ENCODE measurements around the gene TCF7L2.
A peak's percentile ranks its signal among the peaks of the same experiment; 100 is the strongest.

Gene TCF7L2

DNA sequence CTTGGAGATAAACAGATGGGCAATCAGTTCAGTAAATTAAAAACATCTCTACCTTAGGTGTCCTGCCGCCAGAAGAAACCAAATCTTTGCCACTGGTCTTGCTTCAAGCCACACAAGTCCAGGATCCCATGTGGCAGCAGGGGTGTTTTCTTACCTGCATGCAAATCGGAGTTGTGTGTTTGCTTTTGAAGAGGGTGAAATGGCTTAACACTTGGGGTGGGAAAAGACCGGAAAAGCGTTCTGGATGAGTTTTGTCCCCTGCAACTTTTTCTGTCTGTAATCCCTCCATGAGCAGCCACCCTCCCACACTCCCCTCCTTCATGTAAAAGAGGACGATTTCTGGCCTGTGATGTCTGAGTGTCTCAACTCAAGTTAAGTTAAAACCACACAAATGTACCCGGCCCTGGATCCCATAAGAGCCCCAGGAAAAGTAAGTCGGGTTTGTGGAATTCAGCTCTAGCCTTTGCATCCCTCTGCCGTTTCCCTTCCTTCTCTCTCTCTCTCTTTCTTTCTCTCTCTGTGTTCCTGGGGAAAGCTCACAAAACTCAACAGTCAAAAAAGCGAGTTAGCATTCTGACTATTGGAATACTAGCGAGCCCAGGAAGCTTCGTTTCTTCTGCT lies 178.5 kb downstream of the TCF7L2 start:
- no peaks in the 10 kb centered on the region for H3K36me3 ChIP-seq (ENCODE audit: control insufficient read depth in 4 of 4, insufficient read depth in 4 of 4, low read length in 3 of 4)
- H3K4me1 ChIP-seq (ENCODE audit: control extremely low read depth in 1 of 4, control insufficient read depth in 4 of 4, insufficient read depth in 4 of 4, low read length in 3 of 4): peaks cover 0 to 7% (median 5%) of the 10 kb centered on the region in 4 experiments
- H3K9me3 ChIP-seq (ENCODE audit: control extremely low read depth in 1 of 5, control insufficient read depth in 4 of 5, insufficient read depth in 2 of 5, low read depth in 1 of 5, low read length in 4 of 5): no peaks in the 10 kb centered on the region
- CTCF ChIA-PET: interaction anchor here (0.6 to 2.9 kb wide), 5 partner anchors 67 to 439 kb away, joined by 3 to 13 read pairs (median 4); no protein-coding TSS in a partner anchor
- H3K27ac ChIP-seq (ENCODE audit: insufficient read depth in 1 of 2, low read depth in 1 of 2, low read length in 2 of 2, poor library complexity in 1 of 2, severe bottlenecking in 2 of 2): no peak overlapping the region
- H3K4me3 ChIP-seq (ENCODE audit: control insufficient read depth in 1 of 7, extremely low read depth in 1 of 7, insufficient read depth in 4 of 7, low read depth in 2 of 7, low read length in 6 of 7): no peak overlapping the region
- 89% methylated on average over 7 of the region's 11 CpGs for WGBS (ENCODE audit: insufficient coverage)
- no peak for DNase-seq
- POLR2A ChIA-PET: no interaction called here
- no peaks in the 10 kb centered on the region for H3K27me3 ChIP-seq (replicated peaks in 2 of 5; ENCODE audit: control insufficient read depth in 4 of 5, insufficient read depth in 5 of 5, low read length in 4 of 5)

- no peak for DNase-seq
- 100% methylated on average over 4 of the region's 7 CpGs for whole genome bisulfite sequencing (ENCODE audit: insufficient coverage)
- no peak overlapping the region for H3K27ac ChIP-seq (ENCODE audit: insufficient read depth in 1 of 2, low read depth in 1 of 2, low read length in 2 of 2, poor library complexity in 1 of 2, severe bottlenecking in 2 of 2)
- H3K4me1 ChIP-seq (ENCODE audit: control extremely low read depth in 1 of 4, control insufficient read depth in 4 of 4, insufficient read depth in 4 of 4, low read length in 3 of 4): peaks cover 0 to 8% (median 5%) of the 10 kb centered on the region in 4 experiments
- ChIA-PET POLR2A (no interaction called here), CTCF (interaction anchor here (1.2 to 2.9 kb wide), 3 partner anchors 256 to 440 kb away, joined by 3 to 13 read pairs (median 4); no protein-coding TSS in a partner anchor)
- H3K4me3 ChIP-seq (ENCODE audit: control insufficient read depth in 1 of 7, extremely low read depth in 1 of 7, insufficient read depth in 4 of 7, low read depth in 2 of 7, low read length in 6 of 7): no peak overlapping the region
- no peaks in the 10 kb centered on the region for H3K36me3 ChIP-seq (ENCODE audit: control insufficient read depth in 4 of 4, insufficient read depth in 4 of 4, low read length in 3 of 4)
- no peaks in the 10 kb centered on the region for H3K27me3 ChIP-seq (replicated peaks in 2 of 5; ENCODE audit: control insufficient read depth in 4 of 5, insufficient read depth in 5 of 5, low read length in 4 of 5)
- no peaks in the 10 kb centered on the region for H3K9me3 ChIP-seq (ENCODE audit: control extremely low read depth in 1 of 5, control insufficient read depth in 4 of 5, insufficient read depth in 2 of 5, low read depth in 1 of 5, low read length in 4 of 5)
These were observed 179.1 kb downstream of the TCF7L2 start for GRCh38 chr10:113129117-113129516.

- Histone ChIP-seq H3K36me3 (ENCODE audit: control insufficient read depth in 4 of 4, insufficient read depth in 4 of 4, low read length in 3 of 4) (no peaks in the 10 kb centered on the region), H3K4me1 (ENCODE audit: control extremely low read depth in 1 of 4, control insufficient read depth in 4 of 4, insufficient read depth in 4 of 4, low read length in 3 of 4) (peaks cover 0 to 8% (median 5%) of the 10 kb centered on the region in 4 experiments), H3K9me3 (ENCODE audit: control extremely low read depth in 1 of 5, control insufficient read depth in 4 of 5, insufficient read depth in 2 of 5, low read depth in 1 of 5, low read length in 4 of 5) (no peaks in the 10 kb centered on the region), H3K27me3 (replicated peaks in 2 of 5; ENCODE audit: control insufficient read depth in 4 of 5, insufficient read depth in 5 of 5, low read length in 4 of 5) (no peaks in the 10 kb centered on the region), H3K27ac (ENCODE audit: insufficient read depth in 1 of 2, low read depth in 1 of 2, low read length in 2 of 2, poor library complexity in 1 of 2, severe bottlenecking in 2 of 2) (no peak overlapping the region), H3K4me3 (ENCODE audit: control insufficient read depth in 1 of 7, extremely low read depth in 1 of 7, insufficient read depth in 4 of 7, low read depth in 2 of 7, low read length in 6 of 7) (no peak overlapping the region)
- POLR2A ChIA-PET: no interaction called here
- WGBS (ENCODE audit: insufficient coverage): no CpG with 5 or more reads among the region's 5 CpGs
- CTCF ChIA-PET: interaction anchor here (2.9 kb wide), 1 partner anchor 255 kb away, joined by 13 read pairs; no protein-coding TSS in a partner anchor
- DNase-seq: no peak
These were observed 180.1 kb downstream of the TCF7L2 start for GRCh38 chr10:113130014-113130641.

DNA sequence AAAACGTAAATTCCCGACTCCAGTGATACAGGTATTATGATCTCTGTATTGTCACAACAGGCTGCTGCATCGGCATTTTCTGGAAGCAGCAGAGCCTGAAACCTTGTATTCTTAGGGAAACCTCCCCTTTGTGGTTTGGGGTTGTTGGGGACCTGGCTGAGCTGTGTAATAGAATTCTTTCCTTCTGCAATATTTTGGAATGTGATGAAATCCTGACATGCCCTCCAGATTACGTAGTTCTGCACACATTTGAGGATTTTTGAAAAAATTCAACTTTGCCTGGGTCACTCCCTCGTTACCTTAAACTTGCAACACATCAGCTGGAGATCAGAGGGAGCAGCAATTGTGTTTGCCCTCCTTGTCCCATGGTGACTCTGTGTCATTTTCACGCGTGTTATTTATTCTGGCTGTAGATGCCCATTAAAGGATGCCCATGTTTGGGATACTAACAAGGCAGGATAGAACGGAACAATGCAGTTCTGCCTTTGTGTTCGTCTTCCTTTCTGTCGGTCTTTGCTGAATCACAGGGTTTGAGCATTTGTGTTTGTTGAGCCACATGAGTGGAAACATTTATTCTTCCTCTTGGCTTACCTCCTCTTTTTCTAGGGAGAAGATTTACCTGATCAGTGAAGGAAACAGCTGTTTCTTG lies 181.7 kb downstream of the TCF7L2 start:
- H3K9me3 ChIP-seq (ENCODE audit: control extremely low read depth in 1 of 5, control insufficient read depth in 4 of 5, insufficient read depth in 2 of 5, low read depth in 1 of 5, low read length in 4 of 5): no peaks in the 10 kb centered on the region
- CTCF ChIA-PET: no interaction called here
- peaks cover 0 to 8% (median under 1%) of the 10 kb centered on the region in 4 experiments for H3K4me1 ChIP-seq (ENCODE audit: control extremely low read depth in 1 of 4, control insufficient read depth in 4 of 4, insufficient read depth in 4 of 4, low read length in 3 of 4)
- no peaks in the 10 kb centered on the region for H3K36me3 ChIP-seq (ENCODE audit: control insufficient read depth in 4 of 4, insufficient read depth in 4 of 4, low read length in 3 of 4)
- H3K27ac ChIP-seq (ENCODE audit: insufficient read depth in 1 of 2, low read depth in 1 of 2, low read length in 2 of 2, poor library complexity in 1 of 2, severe bottlenecking in 2 of 2): no peak overlapping the region
- POLR2A ChIA-PET: no interaction called here
- H3K27me3 ChIP-seq (replicated peaks in 2 of 5; ENCODE audit: control insufficient read depth in 4 of 5, insufficient read depth in 5 of 5, low read length in 4 of 5): no peaks in the 10 kb centered on the region
- no peak overlapping the region for H3K4me3 ChIP-seq (ENCODE audit: control insufficient read depth in 1 of 7, extremely low read depth in 1 of 7, insufficient read depth in 4 of 7, low read depth in 2 of 7, low read length in 6 of 7)
- no peak for DNase-seq
- 100% methylated on average over 6 of the region's 10 CpGs for WGBS (ENCODE audit: insufficient coverage)

DNA sequence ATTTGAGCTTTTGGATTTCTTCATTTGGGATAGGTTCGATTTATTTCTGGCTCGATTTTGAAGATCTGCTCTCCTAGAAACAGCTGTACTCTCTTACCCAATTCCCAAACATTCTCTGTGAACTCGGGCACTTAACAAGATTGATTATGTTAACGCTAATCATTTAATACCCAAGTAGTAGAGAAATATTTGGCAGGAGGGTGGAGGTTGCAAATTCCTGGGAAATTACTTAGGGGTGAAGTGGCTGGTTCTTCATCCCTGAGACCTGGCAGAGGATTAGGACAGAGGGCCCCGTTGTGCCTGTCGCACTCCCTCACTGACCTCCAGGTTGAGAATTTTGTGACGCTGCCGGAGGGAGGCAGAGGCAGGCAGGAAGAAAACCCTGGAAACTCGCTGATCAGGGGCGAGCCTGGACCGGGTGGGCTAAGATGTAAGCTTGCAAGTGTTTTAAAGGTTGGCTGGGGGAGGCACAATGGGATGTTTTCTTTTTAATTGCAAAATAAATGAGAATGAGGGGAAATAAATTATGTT lies 182.6 kb downstream of the TCF7L2 start:
- ChIA-PET CTCF (no interaction called here), POLR2A (no interaction called here)
- no peak for DNase-seq
- Histone ChIP-seq H3K27me3 (replicated peaks in 2 of 5; ENCODE audit: control insufficient read depth in 4 of 5, insufficient read depth in 5 of 5, low read length in 4 of 5) (no peaks in the 10 kb centered on the region), H3K27ac (ENCODE audit: insufficient read depth in 1 of 2, low read depth in 1 of 2, low read length in 2 of 2, poor library complexity in 1 of 2, severe bottlenecking in 2 of 2) (no peak overlapping the region), H3K4me1 (ENCODE audit: control extremely low read depth in 1 of 4, control insufficient read depth in 4 of 4, insufficient read depth in 4 of 4, low read length in 3 of 4) (peaks cover 0 to 8% (median 0%) of the 10 kb centered on the region in 4 experiments), H3K9me3 (ENCODE audit: control extremely low read depth in 1 of 5, control insufficient read depth in 4 of 5, insufficient read depth in 2 of 5, low read depth in 1 of 5, low read length in 4 of 5) (no peaks in the 10 kb centered on the region), H3K4me3 (ENCODE audit: control insufficient read depth in 1 of 7, extremely low read depth in 1 of 7, insufficient read depth in 4 of 7, low read depth in 2 of 7, low read length in 6 of 7) (no peak overlapping the region), H3K36me3 (ENCODE audit: control insufficient read depth in 4 of 4, insufficient read depth in 4 of 4, low read length in 3 of 4) (no peaks in the 10 kb centered on the region)
- 96% methylated on average over 6 of the region's 11 CpGs for WGBS (ENCODE audit: insufficient coverage)

DNA sequence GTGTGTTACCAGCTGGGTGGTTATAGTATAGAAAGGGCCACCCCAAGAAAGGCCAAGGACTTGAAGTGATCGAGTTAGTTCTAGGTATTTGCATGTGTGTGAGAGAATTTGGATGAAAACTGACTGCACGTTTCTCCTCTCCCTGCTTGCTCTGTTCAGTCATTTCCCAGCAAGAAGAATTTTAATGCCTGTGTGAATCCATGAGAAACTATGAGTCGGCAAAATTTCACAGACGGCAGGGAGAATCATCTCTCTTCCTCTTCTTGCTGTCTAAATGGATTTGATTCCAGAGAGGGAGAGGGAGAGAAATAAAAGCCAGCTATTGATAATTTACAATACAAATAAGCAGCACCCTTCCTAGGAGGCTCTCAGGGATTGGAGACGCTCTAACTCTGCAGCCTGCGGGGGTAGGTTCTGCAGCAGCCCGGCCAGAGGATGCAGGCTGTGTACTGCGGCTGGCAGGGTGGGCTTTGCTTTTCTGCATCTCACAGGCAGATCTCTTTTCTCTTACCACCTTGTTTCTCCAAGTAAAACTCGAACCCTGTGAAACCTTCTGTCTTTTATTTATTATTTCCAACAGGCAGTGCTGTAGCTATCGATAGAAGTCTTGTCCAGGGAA lies 183.6 kb downstream of the TCF7L2 start:
- no peak overlapping the region for H3K27ac ChIP-seq (ENCODE audit: insufficient read depth in 1 of 2, low read depth in 1 of 2, low read length in 2 of 2, poor library complexity in 1 of 2, severe bottlenecking in 2 of 2)
- CTCF ChIA-PET: interaction anchor here (0.8 kb wide), 1 partner anchor 567 kb away, joined by 3 read pairs; no protein-coding TSS in a partner anchor
- peak; percentile 8 to 50 (median 45) for DNase-seq

More for the DNA sequence above, 183.6 kb downstream of the TCF7L2 start:
- no peaks in the 10 kb centered on the region for H3K27me3 ChIP-seq (replicated peaks in 2 of 5; ENCODE audit: control insufficient read depth in 4 of 5, insufficient read depth in 5 of 5, low read length in 4 of 5)
- peaks cover 0 to 8% (median 0%) of the 10 kb centered on the region in 4 experiments for H3K4me1 ChIP-seq (ENCODE audit: control extremely low read depth in 1 of 4, control insufficient read depth in 4 of 4, insufficient read depth in 4 of 4, low read length in 3 of 4)
- no peaks in the 10 kb centered on the region for H3K36me3 ChIP-seq (ENCODE audit: control insufficient read depth in 4 of 4, insufficient read depth in 4 of 4, low read length in 3 of 4)
- H3K9me3 ChIP-seq (ENCODE audit: control extremely low read depth in 1 of 5, control insufficient read depth in 4 of 5, insufficient read depth in 2 of 5, low read depth in 1 of 5, low read length in 4 of 5): no peaks in the 10 kb centered on the region
- POLR2A ChIA-PET: no interaction called here
- 91% methylated on average over 6 of the region's 10 CpGs for WGBS (ENCODE audit: insufficient coverage)
- no peak overlapping the region for H3K4me3 ChIP-seq (ENCODE audit: control insufficient read depth in 1 of 7, extremely low read depth in 1 of 7, insufficient read depth in 4 of 7, low read depth in 2 of 7, low read length in 6 of 7)

All from common myeloid progenitor, CD34-positive (primary cell).